ENCODE data around the gene RPS28.
"Not testable (repeated sequence)": the region's sequence is repeated elsewhere in the genome, so short reads cannot be mapped to it uniquely, and the experiment has no call there.

Gene RPS28

DNA sequence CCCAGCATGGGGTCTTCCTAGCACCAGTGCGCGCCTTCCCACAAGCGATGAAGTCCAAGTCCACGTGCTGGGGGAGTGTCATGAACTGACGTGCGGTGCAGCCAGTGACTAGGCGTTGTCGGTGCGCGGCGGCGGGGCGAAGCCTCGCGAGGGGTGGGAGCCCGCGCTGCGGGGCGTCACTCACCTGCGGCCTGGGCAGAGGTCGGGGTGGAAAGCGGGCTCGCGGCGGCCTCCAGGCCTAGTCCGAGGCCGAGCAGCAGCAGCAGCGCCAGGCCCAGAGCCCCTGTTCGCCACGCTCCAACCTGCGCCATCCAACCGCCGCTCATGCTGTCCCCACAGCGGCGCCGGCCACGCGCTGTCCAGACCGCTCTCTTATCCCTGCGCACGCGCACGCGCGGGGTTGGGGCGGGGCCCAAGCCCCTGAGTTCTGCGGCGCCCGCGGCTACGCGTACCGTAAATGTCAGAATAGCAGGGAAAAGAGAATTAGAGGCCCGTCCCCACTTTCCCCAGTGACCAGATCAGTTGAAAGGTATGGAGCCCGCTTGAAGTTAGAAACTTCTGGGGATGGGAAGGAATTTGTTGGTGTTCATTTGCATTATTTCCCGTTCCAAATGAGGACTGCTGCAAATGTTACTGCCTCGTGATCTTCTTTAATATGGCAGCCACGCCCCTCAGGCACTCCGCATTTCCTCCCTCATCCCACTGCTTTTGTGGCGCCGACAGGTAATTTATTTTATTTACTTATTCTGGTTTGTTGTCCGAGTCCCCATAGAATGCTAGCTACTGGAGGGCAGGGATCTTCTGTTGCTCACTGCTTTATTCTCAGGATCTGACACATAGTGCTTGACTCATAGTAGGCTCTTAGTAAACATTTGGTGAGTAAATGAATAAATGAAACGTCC lies 13.1 kb upstream of the RPS28 start, which contains the start of gene CD320:
Gene CD320 (minus strand): TSS at position 394 of the 902 bp plus-strand sequence. CDS start 68 bp downstream, at position 326.
- Histone ChIP-seq H3K27ac (ENCODE audit: low read depth, low read length) (peak within 1 kb of the TSS; percentile 52; the same call in 1 of the 2 replicates), H2AFZ (ENCODE audit: low read length, unreplicated experiment) (no peak within 1 kb of the TSS), H3K4me1 (ENCODE audit: control insufficient read depth, insufficient read depth, low read length, unreplicated experiment) (no peaks in the 10 kb centered on the region), H3K79me2 (ENCODE audit: control insufficient read depth, insufficient read depth, low read length, unreplicated experiment) (peaks cover 3% of the 10 kb centered on the region), H3K4me3 (ENCODE audit: low read depth, low read length) (peak within 1 kb of the TSS; percentile 89), H3K36me3 (ENCODE audit: insufficient read depth, low read length) (no peaks in the 10 kb centered on the region), H3K27me3 (ENCODE audit: insufficient read depth, low read length) (no peaks in the 10 kb centered on the region)

DNA sequence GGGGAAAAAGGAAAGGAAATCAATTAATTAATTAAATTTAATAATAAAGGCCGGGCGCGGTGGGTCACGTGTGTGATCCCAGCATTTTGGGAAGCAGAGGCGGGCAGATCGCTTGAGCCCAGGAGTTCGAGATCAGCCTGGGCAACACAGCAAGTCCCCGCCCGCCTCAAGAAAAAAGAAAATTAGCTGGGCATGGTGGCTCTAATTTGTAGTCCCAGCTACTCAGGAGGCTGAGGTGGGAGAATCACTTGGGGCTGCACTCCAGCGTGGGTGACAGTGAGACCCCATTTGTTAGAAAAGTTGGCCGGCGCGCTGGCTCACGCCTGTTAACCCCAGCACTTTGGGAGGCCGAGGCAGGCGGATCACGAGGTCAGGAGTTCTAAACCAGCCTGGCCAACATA lies 12.4 kb upstream of the RPS28 start:
- peaks cover 3% of the 10 kb centered on the region for H3K79me2 ChIP-seq (ENCODE audit: control insufficient read depth, insufficient read depth, low read length, unreplicated experiment)

DNA sequence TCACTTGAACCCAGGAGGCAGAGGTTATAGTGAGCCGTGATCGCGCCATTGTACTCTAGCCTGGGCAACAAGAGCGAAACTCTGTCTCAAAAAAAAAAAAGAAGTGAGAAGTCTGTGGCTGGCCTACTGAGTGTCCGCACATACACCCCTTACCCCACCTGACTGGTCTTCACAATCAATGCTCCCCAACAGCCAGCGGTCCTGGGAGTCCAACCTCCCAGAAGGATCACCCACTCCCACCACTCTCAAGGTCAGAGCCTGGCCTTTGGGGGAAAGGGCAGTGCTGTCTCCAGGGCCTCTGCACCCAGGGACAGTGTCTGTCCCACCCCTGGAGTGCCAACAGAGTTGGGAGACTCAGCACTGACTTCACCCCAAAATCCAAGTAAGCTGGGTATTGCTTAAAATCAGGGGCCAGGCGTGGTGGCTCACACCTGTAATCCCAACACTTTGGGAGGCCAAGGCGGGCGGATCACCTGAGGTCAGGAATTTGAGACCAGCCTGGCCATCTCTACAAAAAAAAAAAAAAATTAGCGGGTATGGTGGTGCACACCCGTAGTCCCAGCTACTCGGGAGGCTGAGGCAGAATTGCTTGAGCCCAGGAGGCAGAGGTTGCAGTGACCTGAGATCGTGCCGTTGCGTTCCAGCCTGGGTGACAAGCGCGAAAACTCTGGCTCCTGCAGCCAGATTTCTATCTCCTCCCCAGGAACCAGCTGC lies 10.8 kb upstream of the RPS28 start:
- H3K36me3 ChIP-seq (ENCODE audit: insufficient read depth, low read length): 0 out of 2 replicates have a peak, but pooled peaks cover 2% of the 10 kb centered on the region
- H3K4me1 ChIP-seq (ENCODE audit: control insufficient read depth, insufficient read depth, low read length, unreplicated experiment): no peaks in the 10 kb centered on the region
- no peak overlapping the region for H3K4me3 ChIP-seq (ENCODE audit: low read depth, low read length)
- no peak overlapping the region for H2AFZ ChIP-seq (ENCODE audit: low read length, unreplicated experiment)
- no peak overlapping the region for H3K27ac ChIP-seq (ENCODE audit: low read depth, low read length)
- H3K27me3 ChIP-seq (ENCODE audit: insufficient read depth, low read length): no peaks in the 10 kb centered on the region
- peaks cover 3% of the 10 kb centered on the region for H3K79me2 ChIP-seq (ENCODE audit: control insufficient read depth, insufficient read depth, low read length, unreplicated experiment)

More for the DNA sequence above, 12.4 kb upstream of the RPS28 start:
- Histone ChIP-seq H3K36me3 (ENCODE audit: insufficient read depth, low read length) (no peaks in the 10 kb centered on the region), H3K27me3 (ENCODE audit: insufficient read depth, low read length) (no peaks in the 10 kb centered on the region), H3K27ac (ENCODE audit: low read depth, low read length) (peak overlapping the region; percentile 52; the same call in 1 of the 2 replicates), H3K4me1 (ENCODE audit: control insufficient read depth, insufficient read depth, low read length, unreplicated experiment) (no peaks in the 10 kb centered on the region), H3K4me3 (ENCODE audit: low read depth, low read length) (no peak overlapping the region), H2AFZ (ENCODE audit: low read length, unreplicated experiment) (no peak overlapping the region)

DNA sequence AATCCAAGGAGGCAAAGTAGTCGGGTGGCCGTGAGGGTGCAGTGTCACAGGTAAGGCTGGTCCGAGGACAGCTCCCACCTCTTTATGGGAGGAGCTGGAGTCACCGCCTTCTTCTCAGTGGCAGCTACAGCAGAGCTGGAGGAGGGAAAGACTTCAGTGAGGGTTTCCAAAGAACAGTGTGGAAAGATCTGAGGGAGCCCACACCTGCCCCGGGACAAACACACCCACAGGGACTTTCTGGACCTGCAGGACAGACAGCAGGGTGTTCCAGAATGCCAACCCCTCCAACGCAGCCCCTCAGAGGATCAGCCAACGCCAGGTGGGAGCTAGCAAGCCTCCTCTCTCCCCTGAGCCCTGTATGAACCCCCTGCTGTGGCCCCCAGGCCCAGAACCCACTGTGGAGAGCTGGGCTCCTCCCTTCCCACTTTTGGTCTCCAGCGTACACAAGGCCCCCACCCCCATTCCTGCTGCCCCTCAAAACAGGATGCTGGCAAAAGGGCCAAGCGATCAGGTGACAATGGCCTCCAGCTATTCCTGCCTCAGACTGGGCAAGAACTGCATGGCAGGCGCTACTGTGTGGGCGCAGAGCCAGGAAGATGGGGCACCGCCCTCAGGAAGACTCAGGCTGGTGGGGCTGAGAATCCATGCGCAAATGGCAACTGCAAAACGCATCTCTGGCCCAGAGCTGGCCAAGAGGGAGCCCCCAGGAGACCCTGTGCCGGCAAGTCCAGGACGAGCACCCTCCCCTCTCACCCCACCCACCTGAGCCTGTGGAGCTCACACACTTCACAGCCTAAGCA lies 9.6 kb upstream of the RPS28 start:
- no peaks in the 10 kb centered on the region for H3K4me1 ChIP-seq (ENCODE audit: control insufficient read depth, insufficient read depth, low read length, unreplicated experiment)
- no peaks in the 10 kb centered on the region for H3K27me3 ChIP-seq (ENCODE audit: insufficient read depth, low read length)
- 0 out of 2 replicates have a peak, but pooled peaks cover 2% of the 10 kb centered on the region for H3K36me3 ChIP-seq (ENCODE audit: insufficient read depth, low read length)
- no peak overlapping the region for H3K4me3 ChIP-seq (ENCODE audit: low read depth, low read length)
- H3K79me2 ChIP-seq (ENCODE audit: control insufficient read depth, insufficient read depth, low read length, unreplicated experiment): peaks cover 3% of the 10 kb centered on the region
- no peak overlapping the region for H3K27ac ChIP-seq (ENCODE audit: low read depth, low read length)
- H2AFZ ChIP-seq (ENCODE audit: low read length, unreplicated experiment): no peak overlapping the region

DNA sequence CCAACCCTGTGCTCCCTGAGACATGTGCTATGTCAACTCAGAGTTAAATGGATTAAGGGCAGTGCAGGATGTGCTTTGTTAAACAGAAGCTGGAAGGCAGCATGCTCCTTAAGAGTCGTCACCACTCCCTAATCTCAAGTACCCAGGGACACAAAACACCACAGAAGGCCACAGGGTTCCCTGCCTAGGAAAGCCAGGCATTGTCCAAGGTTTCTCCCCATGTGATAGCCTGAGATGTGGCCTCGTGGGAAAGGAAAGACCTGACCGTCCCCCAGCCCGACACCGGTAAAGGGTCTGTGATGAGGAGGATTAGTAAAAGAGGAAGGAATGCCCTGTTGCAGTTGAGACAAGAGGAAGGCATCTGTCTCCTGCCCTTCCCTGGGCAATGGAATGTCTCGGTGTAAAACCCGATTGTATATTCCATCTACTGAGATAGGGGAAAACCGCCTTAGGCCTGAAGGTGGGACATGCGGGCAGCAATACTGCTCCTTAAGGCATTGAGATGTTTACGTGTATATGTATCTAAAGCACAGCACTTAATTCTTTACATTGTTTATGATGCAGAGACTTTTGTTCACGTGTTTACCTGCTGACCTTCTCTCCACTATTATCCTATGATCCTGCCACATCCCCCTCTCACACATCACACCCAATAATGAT lies 6.2 kb upstream of the RPS28 start:
- H3K79me2 ChIP-seq (ENCODE audit: control insufficient read depth, insufficient read depth, low read length, unreplicated experiment); H3K27ac ChIP-seq (ENCODE audit: low read depth, low read length); H3K36me3 ChIP-seq (ENCODE audit: insufficient read depth, low read length): not testable (repeated sequence)

DNA sequence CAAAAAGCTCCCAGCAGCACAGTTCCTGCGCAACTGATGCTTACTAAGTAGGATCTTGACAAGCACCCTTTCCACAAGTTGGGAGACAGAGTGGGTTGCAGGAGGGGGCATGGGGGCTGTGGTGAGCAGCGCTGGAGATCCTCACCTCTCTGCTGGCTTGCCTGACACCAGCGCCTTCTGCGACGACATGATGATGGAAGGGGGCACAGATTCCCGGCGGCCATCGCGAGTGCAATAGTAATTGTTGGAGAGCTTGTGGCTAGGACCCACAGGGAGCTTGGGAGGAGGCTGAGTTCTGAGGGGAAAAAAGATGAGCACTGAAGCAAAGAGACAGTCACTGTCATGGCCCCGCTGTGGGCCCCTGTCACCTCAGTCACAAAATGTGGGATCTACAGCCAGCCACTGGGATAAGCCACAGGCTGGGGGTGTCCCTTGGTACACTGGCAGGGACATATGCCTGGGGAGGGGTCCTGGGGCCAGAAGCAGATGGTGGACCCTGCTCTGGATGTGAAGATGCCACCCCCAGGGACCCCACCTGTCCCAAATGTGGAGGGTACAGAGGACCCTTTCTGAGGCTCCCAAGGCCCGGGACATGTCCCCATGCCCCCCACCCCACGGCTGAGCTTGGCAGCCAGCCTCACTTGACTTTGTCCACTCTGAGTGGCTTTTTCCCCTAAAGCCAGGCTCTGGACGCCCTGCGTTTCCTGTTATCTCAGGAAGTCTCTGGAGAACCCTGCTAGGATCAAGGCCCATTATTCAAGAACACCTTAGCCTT lies 4.8 kb upstream of the RPS28 start:
- Histone ChIP-seq H3K27ac (ENCODE audit: low read depth, low read length) (no peak overlapping the region), H3K27me3 (ENCODE audit: insufficient read depth, low read length) (no peaks in the 10 kb centered on the region), H3K4me1 (ENCODE audit: control insufficient read depth, insufficient read depth, low read length, unreplicated experiment) (peaks cover 5% of the 10 kb centered on the region), H3K79me2 (ENCODE audit: control insufficient read depth, insufficient read depth, low read length, unreplicated experiment) (peaks cover 20% of the 10 kb centered on the region), H2AFZ (ENCODE audit: low read length, unreplicated experiment) (no peak overlapping the region), H3K4me3 (ENCODE audit: low read depth, low read length) (no peak overlapping the region), H3K36me3 (ENCODE audit: insufficient read depth, low read length) (0 out of 2 replicates have a peak, but pooled peaks cover 2% of the 10 kb centered on the region)

More for the DNA sequence above, 6.2 kb upstream of the RPS28 start:
- H2AFZ ChIP-seq (ENCODE audit: low read length, unreplicated experiment); H3K4me1 ChIP-seq (ENCODE audit: control insufficient read depth, insufficient read depth, low read length, unreplicated experiment); H3K4me3 ChIP-seq (ENCODE audit: low read depth, low read length); H3K27me3 ChIP-seq (ENCODE audit: insufficient read depth, low read length): not testable (repeated sequence)

DNA sequence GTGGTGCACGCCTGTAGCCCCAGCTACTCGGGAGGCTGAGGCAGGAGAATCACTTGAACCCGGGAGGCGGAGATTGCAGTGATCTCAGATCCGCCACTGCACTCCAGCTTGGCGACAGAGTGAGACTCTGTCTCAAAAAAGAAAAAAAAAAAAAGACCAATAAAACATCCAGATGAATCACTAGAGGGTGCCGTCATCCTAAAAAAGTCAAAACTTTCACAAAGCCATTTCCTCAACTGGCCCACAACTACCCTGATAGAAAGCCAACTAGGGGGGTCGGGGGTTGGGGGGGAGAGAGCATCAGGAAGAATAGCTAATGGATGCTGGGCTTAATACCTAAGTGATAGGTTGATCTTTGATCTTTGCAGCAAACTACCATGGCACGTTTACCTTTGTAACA lies 2.5 kb upstream of the RPS28 start:
- H3K36me3 ChIP-seq (ENCODE audit: insufficient read depth, low read length): not testable (repeated sequence)

DNA sequence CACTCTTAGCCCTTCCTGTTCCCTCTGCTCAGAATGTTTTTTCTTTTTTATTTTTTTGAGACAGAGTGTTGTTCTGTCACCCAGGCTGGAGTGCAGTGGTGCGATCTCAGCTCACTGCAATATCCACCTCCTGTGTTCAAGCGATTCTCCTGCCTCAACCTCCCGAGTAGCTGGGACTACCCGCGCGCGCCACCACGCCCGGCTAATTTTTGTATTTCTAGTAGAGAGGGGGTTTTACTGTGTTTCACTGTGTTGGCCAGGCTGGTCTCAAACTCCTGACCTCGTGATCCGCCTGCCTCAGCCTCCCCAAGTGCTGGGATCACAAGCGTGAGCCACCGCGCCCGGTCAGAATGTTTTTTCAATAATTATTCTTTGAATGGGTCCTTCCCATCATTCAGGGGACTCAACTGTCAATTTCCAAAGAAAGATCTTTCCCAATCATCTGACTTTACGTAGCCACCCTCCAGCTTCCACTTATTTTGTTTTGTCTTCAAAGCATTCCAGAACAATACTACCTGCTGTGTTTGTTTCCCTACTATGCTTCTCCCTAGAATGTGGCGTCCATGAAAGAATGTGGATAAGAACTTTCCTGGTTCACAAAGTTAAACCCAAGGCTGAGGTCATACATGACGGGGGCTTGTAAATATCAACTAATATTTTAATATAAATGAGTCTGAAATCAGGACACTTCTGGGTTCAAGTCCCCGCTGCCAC lies 1.3 kb upstream of the RPS28 start:
- H3K27ac ChIP-seq (ENCODE audit: low read depth, low read length): no peak overlapping the region
- peaks cover 42% of the 10 kb centered on the region for H3K79me2 ChIP-seq (ENCODE audit: control insufficient read depth, insufficient read depth, low read length, unreplicated experiment)
- no peak overlapping the region for H2AFZ ChIP-seq (ENCODE audit: low read length, unreplicated experiment)
- no peaks in the 10 kb centered on the region for H3K27me3 ChIP-seq (ENCODE audit: insufficient read depth, low read length)
- H3K4me1 ChIP-seq (ENCODE audit: control insufficient read depth, insufficient read depth, low read length, unreplicated experiment): peaks cover 12% of the 10 kb centered on the region
- H3K4me3 ChIP-seq (ENCODE audit: low read depth, low read length): peak overlapping the region; percentile 96
- peaks cover 5% of the 10 kb centered on the region; the same call in 1 of the 2 replicates for H3K36me3 ChIP-seq (ENCODE audit: insufficient read depth, low read length)

More for the DNA sequence above, 2.5 kb upstream of the RPS28 start:
- H3K79me2 ChIP-seq (ENCODE audit: control insufficient read depth, insufficient read depth, low read length, unreplicated experiment): peaks cover 42% of the 10 kb centered on the region
- peaks cover 12% of the 10 kb centered on the region for H3K4me1 ChIP-seq (ENCODE audit: control insufficient read depth, insufficient read depth, low read length, unreplicated experiment)
- H3K27me3 ChIP-seq (ENCODE audit: insufficient read depth, low read length); H2AFZ ChIP-seq (ENCODE audit: low read length, unreplicated experiment); H3K4me3 ChIP-seq (ENCODE audit: low read depth, low read length); H3K27ac ChIP-seq (ENCODE audit: low read depth, low read length): not testable (repeated sequence)

DNA sequence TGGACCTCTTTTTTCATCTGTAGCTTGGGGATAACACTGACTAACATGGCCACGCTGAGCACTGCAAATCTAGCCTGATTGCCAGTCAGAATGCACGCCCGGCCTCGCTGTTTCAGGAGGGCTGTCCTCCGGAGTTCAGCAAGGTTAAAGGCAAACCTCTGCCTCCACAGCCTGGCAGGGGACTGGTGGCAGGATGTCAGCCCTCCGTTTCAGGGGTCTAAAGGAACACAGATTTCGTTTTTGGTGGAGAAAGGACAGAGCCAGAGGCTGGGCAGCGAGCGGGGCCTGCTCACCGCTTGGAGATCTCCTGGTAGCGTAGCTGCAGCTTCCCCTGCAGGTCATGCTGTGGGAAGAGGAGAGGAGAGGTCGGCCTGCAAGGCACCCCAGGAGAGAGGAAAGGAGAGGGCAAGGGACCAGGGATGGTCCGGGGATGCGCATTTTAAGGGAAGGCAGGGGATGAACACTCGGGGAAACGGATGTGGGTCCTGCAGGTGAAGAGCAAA lies 681 bp upstream of the RPS28 start:
- peaks cover 5% of the 10 kb centered on the region; the same call in 1 of the 2 replicates for H3K36me3 ChIP-seq (ENCODE audit: insufficient read depth, low read length)
- peaks cover 42% of the 10 kb centered on the region for H3K79me2 ChIP-seq (ENCODE audit: control insufficient read depth, insufficient read depth, low read length, unreplicated experiment)
- H3K27ac ChIP-seq (ENCODE audit: low read depth, low read length): peak overlapping the region; percentile 70
- no peaks in the 10 kb centered on the region for H3K27me3 ChIP-seq (ENCODE audit: insufficient read depth, low read length)
- peak overlapping the region; percentile 96 for H3K4me3 ChIP-seq (ENCODE audit: low read depth, low read length)
- peaks cover 12% of the 10 kb centered on the region for H3K4me1 ChIP-seq (ENCODE audit: control insufficient read depth, insufficient read depth, low read length, unreplicated experiment)
- peak overlapping the region; percentile 60 for H2AFZ ChIP-seq (ENCODE audit: low read length, unreplicated experiment)

Data from ACC112 (cell line).